AG04450 (cell line): Measurements from ENCODE around the gene MORN2. TPM values are rescaled to one million over a fixed set of nuclear protein-coding genes. Genes with fewer than 3 reads are reported as not detected.

Source experiments
- CTCF ChIA-PET: fragments of 300-600, 350-600 bp; formaldehyde crosslinking; extraction: SDS; loops from one replicate; lab custom pipeline; 2022; ENCODE audit warnings: antibody characterized with exemption, inconsistent platforms; lab: Charles Lee
- POLR2A ChIA-PET: fragments of 350-600 bp; formaldehyde crosslinking; extraction: SDS; loops from one replicate; lab custom pipeline; 2021; ENCODE audit warnings: antibody characterized with exemption, inconsistent platforms; lab: Yijun Ruan, JAX
- DNase-seq: peaks from one replicate; pipeline ENCODE4 v3.0.0-alpha.2; 2011; ENCODE audit warnings: low read depth, low spot score
- H3K27ac ChIP-seq: one replicate; pipeline ENCODE4 v1.5.1; 2012; ENCODE audit warnings: low read depth, low read length, control low read depth
- H3K27me3 ChIP-seq: one replicate; pipeline ENCODE4 v1.6.0; 2012; ENCODE audit warnings: low read length; ENCODE audit not compliant: control insufficient read depth, insufficient read depth
- H3K4me3 ChIP-seq: 2 replicates; pipeline ENCODE4 v1.5.1; 2011; ENCODE audit warnings: mild to moderate bottlenecking, low read depth, low read length, control low read depth
- H3K9me3 ChIP-seq: 2 replicates; pipeline ENCODE4 v1.5.1; 2012; ENCODE audit warnings: low read length; ENCODE audit not compliant: control insufficient read depth, insufficient read depth
- polyA plus RNA-seq: library from polyadenylated mRNA; depleted of rRNA; stranded (reverse); fragments of >200 nt; gene quantifications from 2 replicates; pipeline ENCODE4 v1.2.3, GENCODE V29; 2011; rRNA removed
- small RNA-seq: library from RNA; depleted of rRNA; stranded (forward); fragments of <200 nt; gene quantifications from one replicate; pipeline ENCODE3, GENCODE V24; 2012; ENCODE audit warnings: low read depth; ENCODE audit not compliant: insufficient read length
- TF ChIP-seq, protein P1 (sequence below): IDR thresholded peaks from 2 replicates; pipeline ENCODE4 v1.5.1; 2011; ENCODE audit warnings: low read depth, low read length, control low read depth, inconsistent platforms

The MORN2 gene
- polyA plus RNA-seq, 1 experiment, result 34.8 TPM

DNA sequence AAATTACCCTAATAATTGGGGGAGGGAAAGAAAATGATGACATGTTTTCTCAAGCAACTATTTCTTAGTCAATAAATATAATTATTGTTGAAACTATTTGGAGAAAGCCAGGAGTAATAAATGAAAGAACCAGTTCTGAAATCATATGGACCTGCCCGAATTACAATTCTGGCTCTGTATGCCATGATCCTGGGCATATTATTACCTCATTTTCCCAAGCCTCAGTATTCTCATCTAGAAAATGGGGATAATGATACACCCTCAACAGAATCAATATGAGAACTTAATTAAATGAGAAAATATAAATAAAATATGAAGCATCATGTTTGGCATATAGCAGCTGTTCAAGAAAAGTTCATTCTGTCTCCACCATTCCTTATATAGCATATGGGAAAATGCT lies 36.8 kb downstream of the MORN2 start:
- ChIA-PET POLR2A (no interaction called here), CTCF (interaction anchor here (0.7 to 1.7 kb wide), 3 partner anchors 17 to 402 kb away, joined by 4 to 9 read pairs (median 5); no protein-coding TSS in a partner anchor)
- TF ChIP-seq, protein P1, sequence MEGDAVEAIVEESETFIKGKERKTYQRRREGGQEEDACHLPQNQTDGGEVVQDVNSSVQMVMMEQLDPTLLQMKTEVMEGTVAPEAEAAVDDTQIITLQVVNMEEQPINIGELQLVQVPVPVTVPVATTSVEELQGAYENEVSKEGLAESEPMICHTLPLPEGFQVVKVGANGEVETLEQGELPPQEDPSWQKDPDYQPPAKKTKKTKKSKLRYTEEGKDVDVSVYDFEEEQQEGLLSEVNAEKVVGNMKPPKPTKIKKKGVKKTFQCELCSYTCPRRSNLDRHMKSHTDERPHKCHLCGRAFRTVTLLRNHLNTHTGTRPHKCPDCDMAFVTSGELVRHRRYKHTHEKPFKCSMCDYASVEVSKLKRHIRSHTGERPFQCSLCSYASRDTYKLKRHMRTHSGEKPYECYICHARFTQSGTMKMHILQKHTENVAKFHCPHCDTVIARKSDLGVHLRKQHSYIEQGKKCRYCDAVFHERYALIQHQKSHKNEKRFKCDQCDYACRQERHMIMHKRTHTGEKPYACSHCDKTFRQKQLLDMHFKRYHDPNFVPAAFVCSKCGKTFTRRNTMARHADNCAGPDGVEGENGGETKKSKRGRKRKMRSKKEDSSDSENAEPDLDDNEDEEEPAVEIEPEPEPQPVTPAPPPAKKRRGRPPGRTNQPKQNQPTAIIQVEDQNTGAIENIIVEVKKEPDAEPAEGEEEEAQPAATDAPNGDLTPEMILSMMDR, result no peak
- Histone ChIP-seq H3K4me3 (no peak overlapping the region), H3K9me3 (no peaks in the 10 kb centered on the region), H3K27me3 (no peaks in the 10 kb centered on the region), H3K27ac (no peak overlapping the region)
- DNase-seq, result no peak

DNA sequence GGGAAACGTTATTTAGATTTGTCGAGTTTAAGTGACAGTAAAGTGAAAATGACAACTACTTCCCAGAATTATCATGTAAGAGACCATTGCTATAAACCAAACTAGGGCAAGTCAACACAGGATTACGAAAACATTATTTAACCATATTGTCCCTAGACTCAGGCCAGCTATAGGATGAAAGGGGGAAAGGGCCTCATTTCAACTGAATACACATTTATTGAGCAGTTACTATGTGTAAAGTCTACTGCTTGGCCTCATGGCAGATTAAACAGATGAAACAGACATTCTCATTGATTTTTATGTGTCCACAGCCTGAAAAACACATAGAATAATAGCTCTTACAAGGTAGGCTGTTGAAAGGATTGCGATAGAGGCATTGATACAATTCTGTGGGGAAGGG lies 46.6 kb downstream of the MORN2 start:
- no peak for DNase-seq
- TF ChIP-seq, protein P1, result no peak
- Histone ChIP-seq H3K27me3 (peaks cover 9% of the 10 kb centered on the region), H3K9me3 (no peaks in the 10 kb centered on the region), H3K4me3 (no peak overlapping the region), H3K27ac (no peak overlapping the region)
- ChIA-PET POLR2A (no interaction called here), CTCF (no interaction called here)

DNA sequence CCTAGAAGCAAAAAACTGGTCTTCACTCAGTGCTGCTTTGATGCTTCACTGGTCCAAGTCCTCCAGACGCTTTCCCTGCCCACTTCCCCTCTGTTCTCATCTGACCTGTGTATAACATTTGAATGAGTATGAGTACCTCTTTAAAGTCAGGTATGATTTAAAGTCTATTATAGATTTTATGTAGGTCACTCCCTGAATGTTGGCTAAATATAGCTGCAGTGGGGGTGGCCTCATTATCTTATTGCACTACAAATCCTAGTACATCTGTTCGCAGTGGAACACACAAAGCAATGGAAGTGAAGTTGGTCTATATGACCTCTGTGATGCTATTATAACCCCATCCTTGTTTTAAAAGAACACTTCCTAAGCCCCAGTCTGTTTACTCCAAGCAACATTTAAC lies 47.1 kb downstream of the MORN2 start:
- no peak overlapping the region for H3K27ac ChIP-seq
- CTCF ChIA-PET, result interaction anchor here (1.2 kb wide), 1 partner anchor 24 kb away, joined by 3 read pairs; no protein-coding TSS in a partner anchor
- no peak for DNase-seq
- no peak overlapping the region for H3K4me3 ChIP-seq
- peaks cover 9% of the 10 kb centered on the region for H3K27me3 ChIP-seq
- POLR2A ChIA-PET, result no interaction called here
- TF ChIP-seq, protein P1, result no peak
- H3K9me3 ChIP-seq, result no peaks in the 10 kb centered on the region

DNA sequence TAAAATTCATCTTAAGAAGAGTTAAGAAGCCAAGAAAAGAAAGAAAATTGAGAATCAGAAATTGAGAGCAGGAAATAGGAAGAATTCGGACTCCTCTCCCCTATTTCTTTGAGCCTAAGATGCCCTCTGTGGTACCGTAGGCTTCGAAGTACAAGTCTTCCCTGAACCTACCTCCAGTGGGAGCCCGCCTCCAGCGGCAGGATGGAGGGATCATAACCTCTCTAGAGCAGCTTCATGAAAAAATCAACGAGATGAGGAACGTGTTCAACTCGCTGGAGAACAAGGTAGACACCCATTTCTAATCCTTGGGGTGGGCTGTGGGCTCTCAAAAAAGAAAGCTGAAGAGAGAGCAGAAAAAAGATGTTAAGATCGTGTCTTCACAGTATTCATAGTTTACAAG lies 50.2 kb downstream of the MORN2 start:
- Histone ChIP-seq H3K27me3 (peaks cover 9% of the 10 kb centered on the region), H3K9me3 (no peaks in the 10 kb centered on the region), H3K4me3 (no peak overlapping the region), H3K27ac (no peak overlapping the region)
- CTCF ChIA-PET, result no interaction called here
- POLR2A ChIA-PET, result no interaction called here
- TF ChIP-seq, protein P1, result no peak
- DNase-seq, result no peak

DNA sequence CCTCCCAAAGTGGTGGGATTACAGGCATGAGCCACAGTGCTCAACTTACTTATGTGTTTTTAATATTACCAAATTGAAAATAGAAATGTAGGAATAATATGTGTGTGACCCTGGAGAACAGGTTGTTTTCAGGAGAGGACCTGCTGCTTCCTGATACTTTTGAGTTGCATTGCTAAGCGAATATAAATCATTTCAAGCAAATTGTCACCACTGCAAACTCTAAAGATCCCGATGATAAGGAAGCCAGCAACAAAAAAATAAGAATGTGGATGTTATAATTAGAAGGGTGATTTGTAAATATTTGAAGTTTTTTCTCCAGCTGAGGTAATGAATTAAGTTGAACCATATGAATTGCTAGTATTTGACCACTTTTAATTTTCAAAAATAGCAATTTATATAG lies 54.8 kb downstream of the MORN2 start:
- H3K27ac ChIP-seq, result no peak overlapping the region
- CTCF ChIA-PET, result interaction anchor here (2.5 kb wide), 1 partner anchor 17 kb away, joined by 11 read pairs; no protein-coding TSS in a partner anchor
- H3K4me3 ChIP-seq, result no peak overlapping the region
- no peaks in the 10 kb centered on the region for H3K9me3 ChIP-seq
- POLR2A ChIA-PET, result no interaction called here
- no peaks in the 10 kb centered on the region for H3K27me3 ChIP-seq
- TF ChIP-seq, protein P1, result no peak
- no peak for DNase-seq

Small RNA genes lying within 50 kb of the gene (small RNA-seq; reads per million reads assigned to genes)
- gene RNU6-851P, result not detected

Other genes with a start within 250 kb of the MORN2 start
- gene GALM, start 209.9 kb upstream of the MORN2 start, polyA plus RNA-seq, result 15.5 and 19.0 TPM in 2 replicates
- 195 and 238 TPM in 2 replicates for gene SRSF7, start 124.6 kb upstream of the MORN2 start, polyA plus RNA-seq
- 12.6 and 16.3 TPM in 2 replicates for gene GEMIN6, start 97.8 kb upstream of the MORN2 start, polyA plus RNA-seq
- 19.6 and 23.3 TPM in 2 replicates for gene DHX57, start within 50 bp of the MORN2 start, polyA plus RNA-seq
- gene ARHGEF33, start 13.9 kb downstream of the MORN2 start, polyA plus RNA-seq, result 0.32 and 0.36 TPM in 2 replicates
- gene SOS1, start 245.1 kb downstream of the MORN2 start, polyA plus RNA-seq, result 25.6 and 42.2 TPM in 2 replicates